Pancreas (tissue), 10 donors: ENCODE results near the gene OGT. TPM values are rescaled to one million over a fixed set of nuclear protein-coding genes. Genes with fewer than 3 reads are reported as not detected.
"Not testable (repeated sequence)": the region's sequence is repeated elsewhere in the genome, so short reads cannot be mapped to it uniquely, and the experiment has no call there.

Experiments used
- ATAC-seq, 4 donors: fragments of 200-7000 bp; cut with Tn5 transposase; one replicate each; pipeline versions ENCODE4 v1.8.0 to v1.9.1; 2020; ENCODE audit warnings: mild to moderate bottlenecking in 4 of 4, moderate library complexity in 4 of 4
- DNase-seq, 6 donors: peaks; one replicate each; pipeline ENCODE4 v3.0.0-alpha.2; 2020
- FAIRE-seq: peaks from 2 replicates; lab custom pipeline; 2012; peaks lifted over from hg19 to GRCh38; lab: Jason Lieb, UNC
- H3K27ac ChIP-seq, 4 donors: fragments of 200-600 bp; sonication (generic); 1 replicate in 3 of 4; 2 replicates in 1 of 4; pipeline versions ENCODE4 v1.5.0 to v1.8.0; 2020
- H3K27me3 ChIP-seq, 4 donors: fragments of 200-600 bp; one replicate each; pipeline ENCODE4 v1.8.0; 2021
- H3K36me3 ChIP-seq, 3 donors: fragments of 200-600 bp; sonication (generic) in 1 of 3; one replicate each; pipeline versions ENCODE4 v1.5.0 to v1.8.0; 2020 to 2021
- H3K4me1 ChIP-seq, 3 donors: fragments of 200-600 bp; one replicate each; pipeline ENCODE4 v1.8.0; 2021
- H3K4me3 ChIP-seq, 4 donors: fragments of 200-600 bp; sonication (generic) in 2 of 4; one replicate each; pipeline versions ENCODE4 v1.5.0 to v1.8.0; 2020 to 2021
- H3K9me3 ChIP-seq, 4 donors: fragments of 200-600 bp; one replicate each; pipeline ENCODE4 v1.8.0; 2021
- WGBS, 2 donors: extraction: QIAGEN DNeasy Blood & Tissue Kit; methylation state at CpG; one replicate each; pipeline ENCODE4 v1.1.7; 2013; 5-methylcytosine and 5-hydroxymethylcytosine counted together
- intact Hi-C, 3 donors: fragments of 100-400 bp; cut with DNase I; formaldehyde crosslinking; loops; one replicate each; pipeline versions ENCODE4 v1.11.1 to v1.14.2; 2022
- polyA plus RNA-seq, 2 donors: library from polyadenylated mRNA; stranded (reverse); fragments of 200-250 nt; gene quantifications; one replicate each; pipeline ENCODE4 v1.2.3, GENCODE V29; 2013
- total RNA-seq, 6 donors: library from RNA; stranded (reverse); fragmentation: NEBNext Ultra II Directional in 4 of 6; extraction: Animal tissue kit (Norgen Biotek cat#: 25700) in 4 of 6; gene quantifications; one replicate each; pipeline versions ENCODE4 v1.2.1 to v1.2.4, GENCODE V29; 2021 to 2023
- TF ChIP-seq, protein P1 (sequence below), 4 donors: fragments of 200-600 bp; sonication (generic) in 3 of 4; IDR thresholded peaks; one replicate each; pipeline versions ENCODE4 v1.5.0 to v1.8.0; 2021; ENCODE audit warnings: antibody characterized with exemption in 4 of 4
- donor health status: healthy with polysubstance abuse.
- donor health status: DM: no; HTN: no; CAD: no; lungs with moderate emphysema.
- donor health status: DM: no; HTN: no; CAD: no.
- donor health status: control.
- donor health status: control.
- donor health status: Bipolar disorder and iron deficiency.
- donor health status: DM: yes; HTN: yes; CAD: no.
- donor health status: DM: no; HTN: no; CAD: no.
- donor health status: DM: no; HTN: no; CAD: no.
- donor health status: DM: yes; HTN: yes; CAD: no.

OGT gene
- total and polyA plus RNA-seq, 8 donors, result 47.8 to 118 (median 74.5) TPM

DNA sequence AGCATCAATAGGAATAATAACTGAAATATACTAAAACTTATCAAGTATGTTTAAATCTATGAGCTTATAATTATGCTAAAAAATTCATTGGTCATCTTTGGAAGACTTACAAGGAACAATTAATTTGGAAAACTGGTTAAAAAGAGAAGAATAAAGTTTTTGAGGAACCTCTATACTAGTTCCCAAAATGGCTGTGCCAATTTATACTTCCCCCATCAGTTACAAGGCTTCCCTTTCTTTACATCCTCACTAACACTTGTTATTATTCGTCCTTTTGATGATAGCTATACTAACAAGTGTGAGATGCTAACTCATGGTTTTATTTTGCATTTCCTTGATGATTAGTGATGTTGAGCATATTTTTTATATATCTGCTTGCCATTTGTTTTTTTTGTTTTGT, 17.1 kb downstream of the OGT start:
- WGBS, 2 donors, result 73 to 86% methylated on average over 1 of the region's 1 CpG
- Histone ChIP-seq H3K27ac (no peak overlapping the region), H3K9me3 (no peaks in the 10 kb centered on the region), H3K4me3 (no peak overlapping the region), H3K36me3 (peaks cover 0 to 17% (median 10%) of the 10 kb centered on the region in 3 donors), H3K4me1 (no peaks in the 10 kb centered on the region), H3K27me3 (peaks cover 0 to 3% (median 0%) of the 10 kb centered on the region in 4 donors)
- FAIRE-seq, result no peak
- no peak for ATAC-seq
- no peak for DNase-seq
- TF ChIP-seq, protein P1, sequence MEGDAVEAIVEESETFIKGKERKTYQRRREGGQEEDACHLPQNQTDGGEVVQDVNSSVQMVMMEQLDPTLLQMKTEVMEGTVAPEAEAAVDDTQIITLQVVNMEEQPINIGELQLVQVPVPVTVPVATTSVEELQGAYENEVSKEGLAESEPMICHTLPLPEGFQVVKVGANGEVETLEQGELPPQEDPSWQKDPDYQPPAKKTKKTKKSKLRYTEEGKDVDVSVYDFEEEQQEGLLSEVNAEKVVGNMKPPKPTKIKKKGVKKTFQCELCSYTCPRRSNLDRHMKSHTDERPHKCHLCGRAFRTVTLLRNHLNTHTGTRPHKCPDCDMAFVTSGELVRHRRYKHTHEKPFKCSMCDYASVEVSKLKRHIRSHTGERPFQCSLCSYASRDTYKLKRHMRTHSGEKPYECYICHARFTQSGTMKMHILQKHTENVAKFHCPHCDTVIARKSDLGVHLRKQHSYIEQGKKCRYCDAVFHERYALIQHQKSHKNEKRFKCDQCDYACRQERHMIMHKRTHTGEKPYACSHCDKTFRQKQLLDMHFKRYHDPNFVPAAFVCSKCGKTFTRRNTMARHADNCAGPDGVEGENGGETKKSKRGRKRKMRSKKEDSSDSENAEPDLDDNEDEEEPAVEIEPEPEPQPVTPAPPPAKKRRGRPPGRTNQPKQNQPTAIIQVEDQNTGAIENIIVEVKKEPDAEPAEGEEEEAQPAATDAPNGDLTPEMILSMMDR (IDR thresholded peaks at IDR 0.05), result no peak
- intact Hi-C loops, result loop anchor here in 1 of 3 donors (10.0 kb wide), 1 partner anchor 95 kb away; no protein-coding TSS in a partner anchor

GRCh38 chrX:71550578-71550977, 17.7 kb downstream of the OGT start:
- Histone ChIP-seq H3K36me3 (peaks cover 0 to 17% (median 10%) of the 10 kb centered on the region in 3 donors), H3K27ac (no peak overlapping the region), H3K9me3 (no peaks in the 10 kb centered on the region), H3K4me1 (no peaks in the 10 kb centered on the region), H3K4me3 (no peak overlapping the region), H3K27me3 (peaks cover 0 to 3% (median 0%) of the 10 kb centered on the region in 4 donors)
- no peak for ATAC-seq
- TF ChIP-seq, protein P1 (IDR thresholded peaks at IDR 0.05), result no peak
- intact Hi-C loops, result loop anchor here in 1 of 3 donors (10.0 kb wide), 1 partner anchor 96 kb away; no protein-coding TSS in a partner anchor
- no peak for FAIRE-seq
- no peak for DNase-seq
- 64 to 73% methylated on average over 3 of the region's 3 CpGs for WGBS, 2 donors

DNA sequence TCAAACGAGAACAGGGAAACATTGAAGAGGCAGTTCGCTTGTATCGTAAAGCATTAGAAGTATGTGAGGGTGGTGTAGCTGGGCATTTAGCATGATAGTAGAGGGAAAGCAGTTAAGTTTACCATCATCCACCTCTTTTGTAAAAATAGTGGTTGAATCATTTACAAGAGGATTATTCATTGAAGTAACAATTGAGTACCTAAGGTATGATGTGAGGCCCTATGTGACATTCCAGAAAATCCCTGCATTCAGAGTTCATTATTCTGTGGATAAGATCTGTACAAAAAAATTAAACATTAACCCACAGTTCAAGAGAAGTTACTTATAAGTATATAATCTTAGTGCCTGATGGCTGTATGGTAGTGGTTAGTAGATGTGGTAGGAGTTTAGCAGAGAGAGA, 23.1 kb downstream of the OGT start:
- Histone ChIP-seq H3K36me3 (peaks cover 0 to 23% (median 0%) of the 10 kb centered on the region in 3 donors), H3K4me1 (no peaks in the 10 kb centered on the region), H3K27ac (no peak overlapping the region), H3K9me3 (no peaks in the 10 kb centered on the region), H3K27me3 (no peaks in the 10 kb centered on the region), H3K4me3 (no peak overlapping the region)
- WGBS, 2 donors, result 62 to 78% methylated on average over 3 of the region's 3 CpGs
- intact Hi-C loops, result loop anchor here in 1 of 3 donors (10.0 kb wide), 1 partner anchor 101 kb away; no protein-coding TSS in a partner anchor
- TF ChIP-seq, protein P1 (IDR thresholded peaks at IDR 0.05), result no peak
- no peak for ATAC-seq
- DNase-seq, result no peak
- FAIRE-seq, result no peak

GRCh38 chrX:71558920-71559319, 26.0 kb downstream of the OGT start:
- TF ChIP-seq, protein P1 (IDR thresholded peaks at IDR 0.05), result no peak
- no peak overlapping the region for H3K4me3 ChIP-seq
- 78 to 90% methylated on average over 5 of the region's 5 CpGs for WGBS, 2 donors
- H3K27ac ChIP-seq, result no peak overlapping the region
- intact Hi-C loops, result loop anchor here in 1 of 3 donors (10.0 kb wide), 1 partner anchor 104 kb away; no protein-coding TSS in a partner anchor
- FAIRE-seq, result no peak
- peaks cover 0 to 39% (median 7%) of the 10 kb centered on the region in 3 donors for H3K36me3 ChIP-seq
- H3K27me3 ChIP-seq, result no peaks in the 10 kb centered on the region
- no peaks in the 10 kb centered on the region for H3K9me3 ChIP-seq
- no peak for ATAC-seq
- H3K4me1 ChIP-seq, result no peaks in the 10 kb centered on the region
- DNase-seq, result no peak

- 72 to 78% methylated on average over 6 of the region's 6 CpGs for WGBS, 2 donors
- H3K4me1 ChIP-seq, H3K4me3 ChIP-seq, FAIRE-seq, H3K9me3 ChIP-seq, H3K27me3 ChIP-seq, ATAC-seq, DNase-seq, H3K27ac ChIP-seq: not testable (repeated sequence)
- intact Hi-C loops, result loop anchor here in 1 of 3 donors (10.0 kb wide), 2 partner anchors 105 to 155 kb away; no protein-coding TSS in a partner anchor
- peaks cover 0 to 47% (median 7%) of the 10 kb centered on the region in 3 donors for H3K36me3 ChIP-seq
Measured at GRCh38 chrX:71559773-71560172, 26.9 kb downstream of the OGT start.
